Dermis lymphatic vessel endothelial cell (primary cell): Measurements from ENCODE around the gene ZNF416. TPM values are rescaled to one million over a fixed set of nuclear protein-coding genes. Genes with fewer than 3 reads are reported as not detected.

ENCODE experiments used
- total RNA-seq: library from RNA; depleted of rRNA; stranded (reverse); fragments of >200 nt; gene quantifications from 2 replicates; pipeline ENCODE4 v1.2.1, GENCODE V29; 2014

Gene ZNF416
- total RNA-seq: 3.6 and 5.2 TPM in 2 replicates

GRCh38 chr19:57578487-57579205 is at the start of gene ZNF416:
Gene ZNF416, minus strand, starts transcription at chr19:57578911. Its CDS starts 207 bp downstream, at chr19:57578704.

GRCh38 chr19:57613941-57614743 is 35.4 kb upstream of the ZNF416 start, which contains the start of gene ZNF134:
Gene ZNF134, plus strand, starts transcription at chr19:57614242. Its CDS starts 5,227 bp downstream, at chr19:57619469.

GRCh38 chr19:57599761-57600383 is 21.2 kb upstream of the ZNF416 start, which contains the start of gene ZNF530:
Gene ZNF530, plus strand, starts transcription at chr19:57599885. Its CDS starts 4,461 bp downstream, at chr19:57604346.

GRCh38 chr19:57583521-57584416 is 5.1 kb upstream of the ZNF416 start, which contains the start of gene ZIK1:
Gene ZIK1, plus strand, starts transcription at chr19:57584145. Its CDS starts 212 bp downstream, at chr19:57584357.

GRCh38 chr19:57559404-57560025 is 19.2 kb downstream of the ZNF416 start, which contains the start of gene ZNF550:
Gene ZNF550, minus strand, starts transcription at chr19:57559863. Its CDS starts 181 bp downstream, at chr19:57559682.

GRCh38 chr19:57527136-57527881 is 51.4 kb downstream of the ZNF416 start, which contains the start of gene ZNF549:
Gene ZNF549, plus strand, starts transcription at chr19:57527356. Its CDS starts 218 bp downstream, at chr19:57527574.

Other genes starting within 250 kb of the ZNF416 start
- 9.4 and 12.2 TPM in 2 replicates for gene ZNF304, start 227.6 kb downstream of the ZNF416 start, total RNA-seq
- gene TRAPPC2B, start 215.4 kb downstream of the ZNF416 start, total RNA-seq: 10.3 and 11.3 TPM in 2 replicates
- 2.6 and 2.9 TPM in 2 replicates for gene ZNF547, start 215.4 kb downstream of the ZNF416 start, total RNA-seq
- gene ZNF548, start 189.1 kb downstream of the ZNF416 start, total RNA-seq: 11.9 and 16.6 TPM in 2 replicates
- gene ZNF17, start 167.8 kb downstream of the ZNF416 start, total RNA-seq: 11.5 and 13.0 TPM in 2 replicates
- gene ZNF749, start 143.6 kb downstream of the ZNF416 start, total RNA-seq: 8.8 and 11.1 TPM in 2 replicates
- gene VN1R1, start 121.8 kb downstream of the ZNF416 start, total RNA-seq: 0.11 and 0.17 TPM in 2 replicates
- 10.9 and 17.6 TPM in 2 replicates for gene ZNF772, start 101.3 kb downstream of the ZNF416 start, total RNA-seq
- 7.6 and 10.5 TPM in 2 replicates for gene ZNF419, start 91.2 kb downstream of the ZNF416 start, total RNA-seq
- gene ZNF773, start 79.0 kb downstream of the ZNF416 start, total RNA-seq: 8.6 and 11.6 TPM in 2 replicates
- 4.1 and 5.5 TPM in 2 replicates for gene ZNF549, start 51.6 kb downstream of the ZNF416 start, total RNA-seq
- 6.6 and 8.3 TPM in 2 replicates for gene ZNF550, start 19.0 kb downstream of the ZNF416 start, total RNA-seq
- 2.6 and 4.5 TPM in 2 replicates for gene ZIK1, start 5.2 kb upstream of the ZNF416 start, total RNA-seq
- gene ZNF530, start 21.0 kb upstream of the ZNF416 start, total RNA-seq: 3.5 and 4.4 TPM in 2 replicates
- 18.7 and 23.5 TPM in 2 replicates for gene ZNF134, start 35.3 kb upstream of the ZNF416 start, total RNA-seq
- gene ZNF211, start 54.3 kb upstream of the ZNF416 start, total RNA-seq: 9.0 and 12.5 TPM in 2 replicates
- not detected in 2 replicates for gene ZSCAN4, start 90.0 kb upstream of the ZNF416 start, total RNA-seq
- 6.0 and 9.4 TPM in 2 replicates for gene ZNF551, start 103.1 kb upstream of the ZNF416 start, total RNA-seq
- gene ZNF154, start 130.3 kb upstream of the ZNF416 start, total RNA-seq: under 0.01 and 0.11 TPM in 2 replicates
- gene ZNF671, start 148.7 kb upstream of the ZNF416 start, total RNA-seq: 4.9 and 5.5 TPM in 2 replicates
- gene ZNF776, start 167.9 kb upstream of the ZNF416 start, total RNA-seq: 17.7 and 18.0 TPM in 2 replicates
- gene ZNF586, start 190.8 kb upstream of the ZNF416 start, total RNA-seq: 14.5 and 17.8 TPM in 2 replicates
- 5.7 and 7.8 TPM in 2 replicates for gene ZNF552, start 236.0 kb upstream of the ZNF416 start, total RNA-seq